HG03439 (cell line): ENCODE results near the gene SLC39A11.

Experiments
- ATAC-seq: cut with Tn5 transposase; IDR thresholded peaks from one replicate; pipeline ENCODE4 v1.9.1; 2021; ENCODE audit warnings: mild to moderate bottlenecking, moderate library complexity; ENCODE audit not compliant: unreplicated experiment

Gene SLC39A11

GRCh38 chr17:72609501-72609900 is 483.0 kb downstream of the SLC39A11 start:
- ATAC-seq: no peak

GRCh38 chr17:72608436-72608835 is 484.1 kb downstream of the SLC39A11 start:
- ATAC-seq: no peak

GRCh38 chr17:72606656-72607055 is 485.8 kb downstream of the SLC39A11 start:
- no peak for ATAC-seq

GRCh38 chr17:72605543-72605942 is 486.9 kb downstream of the SLC39A11 start:
- no peak for ATAC-seq

- no peak for ATAC-seq
These were observed 488.0 kb downstream of the SLC39A11 start for GRCh38 chr17:72604518-72604917.

GRCh38 chr17:72603420-72604242 is 488.9 kb downstream of the SLC39A11 start:
- no peak for ATAC-seq

GRCh38 chr17:72602517-72603419 is 489.7 kb downstream of the SLC39A11 start:
- no peak for ATAC-seq

GRCh38 chr17:72600934-72601333 is 491.6 kb downstream of the SLC39A11 start:
- ATAC-seq: no peak

GRCh38 chr17:72599891-72600290 is 492.6 kb downstream of the SLC39A11 start:
- no peak for ATAC-seq

GRCh38 chr17:72598695-72599094 is 493.8 kb downstream of the SLC39A11 start:
- ATAC-seq: no peak

- no peak for ATAC-seq
These were observed 495.0 kb downstream of the SLC39A11 start for GRCh38 chr17:72597354-72598087.
